IPS-18c (cell line): ENCODE results near the gene CWC27.

Experiments
- H3K4me3 ChIP-seq: 2 replicates; pipeline ENCODE4 v1.7.0; 2013; ENCODE audit warnings: low read depth, mild to moderate bottlenecking, low read length, moderate library complexity; ENCODE audit not compliant: insufficient read depth
- H3K9me3 ChIP-seq: one replicate; pipeline ENCODE4 v1.6.1; 2013; ENCODE audit warnings: mild to moderate bottlenecking, low read length, moderate library complexity; ENCODE audit not compliant: control insufficient read depth, insufficient read depth

CWC27 gene, protein sequence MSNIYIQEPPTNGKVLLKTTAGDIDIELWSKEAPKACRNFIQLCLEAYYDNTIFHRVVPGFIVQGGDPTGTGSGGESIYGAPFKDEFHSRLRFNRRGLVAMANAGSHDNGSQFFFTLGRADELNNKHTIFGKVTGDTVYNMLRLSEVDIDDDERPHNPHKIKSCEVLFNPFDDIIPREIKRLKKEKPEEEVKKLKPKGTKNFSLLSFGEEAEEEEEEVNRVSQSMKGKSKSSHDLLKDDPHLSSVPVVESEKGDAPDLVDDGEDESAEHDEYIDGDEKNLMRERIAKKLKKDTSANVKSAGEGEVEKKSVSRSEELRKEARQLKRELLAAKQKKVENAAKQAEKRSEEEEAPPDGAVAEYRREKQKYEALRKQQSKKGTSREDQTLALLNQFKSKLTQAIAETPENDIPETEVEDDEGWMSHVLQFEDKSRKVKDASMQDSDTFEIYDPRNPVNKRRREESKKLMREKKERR

DNA sequence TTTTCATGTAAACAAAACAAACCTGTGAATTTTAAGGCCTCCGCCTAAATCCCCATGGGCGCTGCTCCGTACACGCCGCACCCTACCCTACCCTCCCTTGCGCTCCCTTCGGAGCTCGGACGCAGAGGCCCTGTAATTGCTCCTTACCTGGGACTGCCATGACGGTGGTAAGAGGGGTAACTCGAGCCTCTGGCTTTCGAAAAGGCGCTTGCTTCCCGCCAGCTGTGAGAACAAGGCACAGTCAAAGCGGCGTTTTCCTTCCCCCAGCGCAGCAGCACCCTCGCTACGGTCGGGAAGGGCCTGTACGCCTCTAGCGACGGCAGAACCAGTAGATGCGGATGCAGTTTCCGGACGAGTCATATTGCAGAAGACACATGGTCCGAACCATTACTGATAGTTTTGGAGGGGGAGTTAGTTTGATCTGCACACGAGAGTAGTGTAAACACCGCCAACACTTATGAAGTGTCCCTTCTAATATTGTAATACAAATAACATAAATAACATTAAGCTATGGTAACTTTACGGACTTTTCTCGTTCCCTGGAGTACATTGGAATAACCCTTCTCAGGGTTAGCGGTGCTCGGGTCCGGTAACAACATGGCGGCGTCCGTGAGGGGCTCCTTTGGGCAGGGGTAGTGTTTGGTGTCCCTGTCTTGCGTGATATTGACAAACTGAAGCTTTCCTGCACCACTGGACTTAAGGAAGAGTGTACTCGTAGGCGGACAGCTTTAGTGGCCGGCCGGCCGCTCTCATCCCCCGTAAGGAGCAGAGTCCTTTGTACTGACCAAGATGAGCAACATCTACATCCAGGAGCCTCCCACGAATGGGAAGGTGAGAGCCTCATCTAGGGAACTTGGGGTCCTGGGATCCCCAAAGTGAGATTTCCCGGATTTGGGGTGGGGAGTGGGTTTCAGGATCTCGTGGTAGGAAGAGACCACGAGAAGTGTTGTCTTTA, at the start of gene CWC27, which contains the start of gene SREK1IP1:
Gene CWC27, plus strand, starts transcription at position 573 of the 955 bp plus-strand sequence. Its CDS starts 217 bp downstream, at position 790.
Gene SREK1IP1, minus strand, starts transcription at position 334 of the 955 bp plus-strand sequence. Its CDS starts 174 bp downstream, at position 160.
- Histone ChIP-seq H3K4me3 (peak within 1 kb of the TSS; percentile 75), H3K9me3 (no peaks in the 10 kb centered on the region)

DNA sequence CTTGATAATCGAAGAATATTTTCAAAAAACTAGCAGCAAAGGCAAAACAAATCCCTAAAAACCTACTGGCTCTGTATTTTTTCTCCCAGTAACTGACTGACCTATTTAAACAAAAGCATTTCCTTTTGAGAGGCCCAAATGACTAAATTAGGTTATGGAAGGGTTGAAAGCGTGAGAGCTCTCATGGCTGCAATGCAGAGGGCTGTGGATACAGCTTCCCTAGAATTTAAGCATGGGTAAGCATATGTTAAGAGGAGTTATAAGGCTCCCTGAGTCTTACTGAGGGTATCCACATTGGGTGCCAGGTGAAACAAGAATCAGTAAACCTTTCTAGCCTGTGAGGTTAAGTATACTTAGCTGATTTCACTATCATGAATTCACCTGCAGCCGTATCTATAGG, 46.1 kb upstream of the CWC27 start:
- no peaks in the 10 kb centered on the region for H3K9me3 ChIP-seq
- no peak overlapping the region for H3K4me3 ChIP-seq

DNA sequence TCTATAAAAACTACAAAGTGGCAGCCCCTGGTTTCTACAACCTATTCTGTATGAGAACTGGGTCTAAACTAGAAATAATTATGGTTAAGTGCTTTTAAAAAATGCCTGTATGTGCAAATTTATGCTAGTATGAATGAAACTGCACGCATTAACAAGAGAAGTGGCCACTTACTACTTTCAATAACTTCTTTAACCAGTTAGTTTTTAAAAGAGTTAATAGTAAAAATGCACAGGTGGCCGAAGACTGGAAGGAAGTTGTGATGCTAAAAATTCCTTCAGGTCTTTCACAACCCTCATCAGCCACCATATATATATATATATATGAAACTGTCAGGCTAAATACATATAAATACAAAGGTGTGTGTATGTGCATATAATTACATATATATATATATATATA, 41.6 kb upstream of the CWC27 start:
- Histone ChIP-seq H3K9me3 (no peaks in the 10 kb centered on the region), H3K4me3 (no peak overlapping the region)

DNA sequence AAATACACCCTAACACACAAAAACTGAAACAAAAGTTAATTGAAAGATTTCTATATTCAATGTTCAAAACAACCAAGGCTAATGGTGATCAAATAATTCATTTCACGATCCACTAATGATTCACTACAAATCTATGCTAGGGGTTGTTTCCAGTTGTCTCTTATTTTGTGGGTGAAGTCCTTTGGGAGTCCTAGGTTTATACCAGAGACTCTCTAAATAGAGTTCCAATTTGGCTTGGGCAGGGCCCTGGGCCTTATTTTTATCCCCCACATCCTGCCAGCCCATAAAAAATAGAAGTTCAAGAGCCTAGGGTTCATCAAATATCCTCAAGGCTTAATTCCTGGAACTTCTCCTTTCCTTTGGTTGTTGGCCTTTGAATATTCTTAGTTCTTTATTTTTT, 26.3 kb upstream of the CWC27 start:
- no peak overlapping the region for H3K4me3 ChIP-seq
- H3K9me3 ChIP-seq: no peaks in the 10 kb centered on the region

DNA sequence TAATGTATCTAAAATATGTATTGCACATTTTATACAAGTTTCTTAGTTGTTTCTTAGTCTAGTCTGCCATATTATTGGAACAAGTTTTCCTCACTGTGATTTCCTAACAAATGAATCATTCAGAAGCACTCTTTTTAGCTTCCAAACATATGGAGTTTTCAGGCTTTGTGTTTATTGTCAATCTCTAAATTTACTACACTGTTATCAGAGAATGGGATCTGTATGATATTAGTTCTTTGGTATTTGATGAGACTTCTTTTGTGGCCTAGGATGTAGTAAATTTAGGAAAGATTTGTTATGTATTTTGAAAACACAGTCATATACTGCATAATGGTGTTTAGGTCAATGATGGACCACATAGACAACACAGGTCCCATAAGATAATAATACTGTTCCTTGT, 25.9 kb upstream of the CWC27 start:
- H3K9me3 ChIP-seq: no peaks in the 10 kb centered on the region
- no peak overlapping the region for H3K4me3 ChIP-seq

DNA sequence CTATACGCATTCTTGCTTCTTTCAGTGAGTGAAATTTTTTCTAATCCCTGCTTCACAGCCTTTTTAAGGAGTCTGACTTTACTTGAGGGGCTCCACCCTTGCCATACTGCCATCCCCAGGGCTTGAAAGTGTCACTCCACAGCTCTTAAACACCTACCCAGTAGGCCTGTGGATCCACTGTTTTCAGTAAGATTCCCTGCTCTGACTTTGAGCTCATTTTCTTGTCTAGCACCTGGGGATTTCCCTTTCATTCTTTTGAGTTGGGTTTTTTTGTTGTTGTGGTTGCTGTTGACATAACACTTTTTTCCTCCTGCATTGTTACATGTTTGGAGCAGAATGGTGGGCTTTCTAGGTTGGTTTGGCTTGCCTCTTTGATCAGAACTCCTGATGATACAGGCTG, 23.8 kb upstream of the CWC27 start:
- Histone ChIP-seq H3K9me3 (no peaks in the 10 kb centered on the region), H3K4me3 (no peak overlapping the region)

DNA sequence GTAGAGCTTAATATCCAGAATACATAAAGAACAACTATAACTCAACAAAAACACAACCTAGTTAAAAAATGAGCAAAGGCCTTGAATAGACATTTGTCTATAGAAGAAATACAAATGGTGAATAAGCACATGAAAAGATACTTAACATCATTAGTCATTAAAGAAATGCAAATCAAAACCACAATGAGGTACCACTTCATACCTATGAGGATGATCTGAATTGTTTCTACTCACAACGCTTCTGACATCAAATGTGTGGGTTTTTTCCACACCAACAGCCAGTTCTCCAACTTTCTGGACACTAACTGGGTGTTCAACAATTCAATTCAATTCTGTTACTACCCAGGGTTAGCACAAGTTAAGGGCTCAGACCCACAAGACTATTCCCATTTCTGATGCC, 22.3 kb upstream of the CWC27 start:
- no peak overlapping the region for H3K4me3 ChIP-seq
- no peaks in the 10 kb centered on the region for H3K9me3 ChIP-seq

DNA sequence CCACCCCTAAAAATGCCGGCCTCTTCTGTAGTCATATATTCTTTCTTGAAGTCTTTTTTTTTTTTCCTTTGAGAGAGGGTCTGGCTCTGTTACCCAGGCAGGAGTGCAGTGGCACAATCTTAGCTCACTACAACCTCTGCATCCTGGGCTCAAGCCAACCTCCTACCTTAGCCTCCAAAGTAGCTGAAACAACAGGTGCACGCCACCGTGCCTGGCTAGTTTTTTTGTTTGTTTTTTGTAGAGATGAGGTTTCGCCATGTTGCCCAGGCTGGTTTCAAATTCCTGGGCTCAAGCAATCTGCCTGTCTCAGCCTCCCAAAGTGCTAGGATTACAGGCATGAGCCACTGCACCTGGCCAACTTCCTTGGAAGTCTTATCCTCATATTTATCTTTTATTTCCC, 19.3 kb upstream of the CWC27 start:
- H3K9me3 ChIP-seq: no peaks in the 10 kb centered on the region

DNA sequence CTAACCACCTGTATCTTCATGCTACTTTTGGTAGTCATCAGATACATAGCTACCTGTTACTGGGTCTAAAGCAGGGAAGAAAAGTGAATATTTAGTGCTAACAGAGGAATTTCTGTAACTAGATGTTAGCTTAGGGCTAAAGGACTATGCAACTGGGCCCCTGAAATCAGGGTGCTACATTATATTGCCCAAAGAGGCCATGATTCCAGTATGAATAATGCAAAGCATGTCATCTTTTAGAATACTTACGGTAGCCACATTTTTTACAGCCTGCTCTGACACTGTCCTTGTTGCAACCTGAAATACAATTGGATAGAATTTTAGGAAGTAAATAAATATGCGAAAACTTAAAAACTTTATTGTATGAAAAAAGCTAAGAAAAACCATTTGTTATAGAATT, 14.7 kb upstream of the CWC27 start:
- H3K4me3 ChIP-seq: no peak overlapping the region
- no peaks in the 10 kb centered on the region for H3K9me3 ChIP-seq

More for the DNA sequence above, 19.3 kb upstream of the CWC27 start:
- no peak overlapping the region for H3K4me3 ChIP-seq

DNA sequence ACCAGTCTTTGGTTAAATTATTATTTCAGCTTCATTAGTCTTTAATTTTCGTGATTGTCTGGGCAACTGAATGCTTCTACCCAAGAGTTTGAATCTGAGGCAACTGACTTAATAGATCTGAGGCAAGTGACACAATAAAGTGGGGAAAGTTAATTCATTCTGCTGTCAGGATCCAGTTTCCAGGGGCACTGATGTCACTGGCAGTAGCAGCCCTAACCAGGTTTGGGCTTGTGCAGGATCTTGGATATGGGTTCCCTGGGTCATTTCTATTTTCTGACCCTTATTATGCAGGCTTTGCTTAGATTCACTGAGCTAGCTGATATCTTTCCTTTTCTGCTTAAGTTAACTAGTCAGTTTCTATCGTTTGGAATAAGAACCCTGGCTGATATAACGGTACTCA, 9.8 kb upstream of the CWC27 start:
- H3K4me3 ChIP-seq: no peak overlapping the region
- H3K9me3 ChIP-seq: no peaks in the 10 kb centered on the region

DNA sequence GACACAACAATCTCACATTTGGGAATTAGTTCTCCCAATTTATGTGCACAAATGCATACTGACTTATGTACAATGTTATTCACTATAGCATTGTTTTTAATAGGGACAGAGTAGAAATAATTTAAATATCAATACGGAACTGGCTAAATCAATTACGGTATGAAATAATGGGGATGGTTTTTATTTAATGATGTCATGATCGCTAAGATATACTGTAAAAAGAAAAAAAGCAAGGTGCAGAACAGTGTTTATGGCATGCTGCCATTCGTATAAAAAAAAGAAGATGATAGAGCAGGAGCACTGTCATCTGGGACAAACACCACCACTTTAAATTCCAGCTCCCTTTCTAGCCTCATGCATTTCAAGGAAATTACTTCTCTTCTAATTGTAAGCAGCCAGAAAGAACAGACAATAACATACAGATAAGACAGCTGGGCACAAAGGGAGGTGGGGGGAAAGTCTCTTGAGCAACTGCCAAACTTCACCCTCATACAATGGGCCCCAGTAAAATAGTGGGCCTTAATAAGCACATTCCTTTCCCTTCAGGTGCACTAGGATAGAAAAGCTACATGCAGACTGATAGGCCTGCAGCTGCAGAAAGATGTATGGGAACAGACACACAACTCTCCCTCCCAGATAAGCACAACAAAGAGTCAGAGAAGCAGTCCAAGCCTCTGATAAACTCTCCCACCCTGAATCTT, 8.6 kb upstream of the CWC27 start:
- Histone ChIP-seq H3K9me3 (no peaks in the 10 kb centered on the region), H3K4me3 (no peak overlapping the region)

DNA sequence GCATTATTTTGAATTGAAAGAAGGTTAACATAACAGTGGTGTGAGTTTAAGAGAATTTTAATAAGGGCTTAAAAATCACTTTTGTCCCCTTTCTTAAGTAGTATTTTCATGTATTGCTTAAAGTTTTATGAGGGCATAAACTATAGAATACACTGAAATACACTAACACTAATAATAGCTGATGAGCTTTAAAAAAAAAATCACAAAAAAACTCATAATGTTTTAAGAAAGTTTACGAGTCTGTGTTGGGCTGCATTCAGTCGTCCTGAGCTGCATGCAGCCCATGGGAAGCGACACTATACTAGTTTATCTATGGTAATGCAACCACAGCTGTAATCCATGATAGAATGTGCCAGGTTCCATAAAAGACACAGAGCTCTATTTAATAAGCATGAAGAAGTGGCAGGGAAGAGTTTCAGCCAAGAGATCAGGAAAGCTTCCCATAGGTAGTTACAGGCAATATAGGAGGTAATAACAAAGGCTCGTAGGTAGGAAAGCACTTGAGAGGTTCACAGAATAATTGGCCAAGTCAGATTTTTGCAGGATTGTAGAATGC, 4.7 kb upstream of the CWC27 start:
- H3K4me3 ChIP-seq: no peak overlapping the region

DNA sequence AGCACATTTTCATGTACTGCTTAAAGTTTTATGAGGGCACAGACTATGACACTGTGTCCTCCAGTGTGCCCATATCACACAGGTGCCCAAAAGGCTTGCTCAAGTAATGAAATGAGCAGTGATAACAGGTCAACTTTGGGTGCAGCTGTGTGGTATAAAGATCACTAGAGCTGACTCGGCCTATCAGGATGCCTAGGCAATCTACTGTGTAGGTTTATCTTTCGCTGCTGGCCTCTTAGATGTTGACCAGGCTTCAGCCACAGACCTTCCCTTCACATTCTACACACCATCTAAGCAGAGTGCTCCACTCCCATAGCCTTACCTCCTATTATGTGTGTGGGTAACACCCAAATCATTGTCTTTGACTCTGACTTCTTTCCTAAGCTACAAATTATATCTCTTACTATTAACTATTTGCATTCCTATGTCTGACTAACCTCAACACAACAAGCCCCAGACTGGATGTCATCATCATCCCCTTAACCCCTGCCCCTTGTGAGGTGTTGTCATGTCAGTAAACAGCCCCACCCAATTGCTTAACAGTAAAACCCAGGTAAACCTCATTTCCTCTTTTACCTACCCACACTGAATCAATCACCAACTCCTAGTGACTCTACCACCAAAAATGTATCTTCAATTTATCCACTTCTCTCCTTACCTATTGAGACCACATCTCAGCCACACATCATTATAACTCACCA, 2.8 kb upstream of the CWC27 start:
- Histone ChIP-seq H3K4me3 (no peak overlapping the region), H3K9me3 (no peaks in the 10 kb centered on the region)

More for the DNA sequence above, 4.7 kb upstream of the CWC27 start:
- no peaks in the 10 kb centered on the region for H3K9me3 ChIP-seq

DNA sequence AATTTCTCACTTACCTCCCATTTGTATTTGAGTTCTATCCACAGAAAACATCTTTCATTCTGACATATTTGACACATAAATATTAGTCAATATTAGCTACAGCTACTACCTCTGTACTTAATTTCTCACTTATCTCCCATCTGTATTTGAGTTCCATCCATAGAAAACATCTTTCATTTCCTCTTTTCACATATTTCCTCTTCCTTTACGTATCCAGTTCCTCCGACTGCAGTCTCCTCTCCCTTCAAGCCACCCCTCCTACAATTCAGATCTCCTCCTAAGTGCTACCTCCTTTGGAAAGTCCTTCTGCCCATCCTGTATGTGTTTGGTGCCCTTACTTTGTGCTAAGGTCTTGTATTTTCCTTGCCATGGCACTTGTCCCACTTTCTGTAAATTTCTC, 1.8 kb upstream of the CWC27 start:
- no peak overlapping the region for H3K4me3 ChIP-seq
- H3K9me3 ChIP-seq: no peaks in the 10 kb centered on the region

DNA sequence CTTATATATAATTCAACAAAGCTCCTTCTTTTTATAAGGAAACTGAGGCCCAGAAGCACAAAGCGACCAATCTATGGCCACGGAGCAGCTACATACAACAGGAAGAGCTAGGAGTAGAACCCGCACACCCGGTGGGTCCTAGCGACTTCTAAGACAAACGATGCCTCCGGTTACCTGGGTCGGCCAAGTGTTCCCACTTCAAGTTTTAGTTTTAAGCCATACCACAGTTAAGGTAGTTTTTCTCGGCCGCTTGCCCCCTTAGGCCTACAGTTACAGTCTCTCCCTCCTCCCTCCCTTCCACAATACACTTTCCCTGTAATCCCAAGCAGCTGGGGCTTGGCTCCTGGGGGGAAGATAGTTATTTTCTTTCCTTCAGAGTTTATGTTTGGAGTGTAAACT, 772 bp upstream of the CWC27 start:
- peak overlapping the region; percentile 75 for H3K4me3 ChIP-seq

DNA sequence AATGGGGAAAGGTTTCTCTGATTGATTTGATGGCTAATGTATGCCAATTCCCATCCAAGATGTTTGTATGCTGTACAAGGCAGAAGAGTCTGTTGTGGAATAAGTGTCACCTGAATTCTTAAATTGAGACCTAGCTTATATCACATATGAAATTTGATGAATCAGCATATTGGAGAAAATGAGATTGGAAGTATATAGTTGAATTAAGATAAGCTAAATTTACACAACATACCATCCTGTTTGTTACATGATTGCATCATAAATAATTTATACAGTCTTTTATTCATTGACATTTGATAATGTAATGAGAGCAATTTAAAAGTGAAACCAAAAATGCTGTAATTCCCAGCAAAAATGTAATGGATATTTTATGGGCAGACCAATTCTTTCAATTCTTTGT, 1.1 kb downstream of the CWC27 start:
- Histone ChIP-seq H3K4me3 (peak overlapping the region; percentile 75), H3K9me3 (no peaks in the 10 kb centered on the region)

More for the DNA sequence above, 772 bp upstream of the CWC27 start:
- no peaks in the 10 kb centered on the region for H3K9me3 ChIP-seq
